ENCODE results near the gene SORCS2. TPM values are rescaled to one million over a fixed set of nuclear protein-coding genes. Genes with fewer than 3 reads are reported as not detected.

Gene SORCS2
- total RNA-seq, 4 donors from 2014 or later = 0.53 to 9.9 (median 0.90) TPM

GRCh38 chr4:7785017-7785416, 592.7 kb downstream of the SORCS2 start:
- Histone ChIP-seq H3K4me1 (peaks cover 0 to 13% (median 2%) of the 10 kb centered on the region in 4 donors), H3K27ac (no peak overlapping the region), H3K27me3 (no peaks in the 10 kb centered on the region), H3K9me3 (no peaks in the 10 kb centered on the region), H3K36me3 (peaks cover 0 to 16% (median 0%) of the 10 kb centered on the region in 3 donors), H3K4me3 (no peak overlapping the region)
- no peak for DNase-seq
- TF ChIP-seq POLR2A (IDR thresholded peaks at IDR 0.05) (no peak), CTCF (IDR thresholded peaks at IDR 0.05) (no peak)

GRCh38 chr4:7786040-7786439, 593.7 kb downstream of the SORCS2 start:
- H3K27ac ChIP-seq = no peak overlapping the region
- peaks cover 0 to 16% (median 0%) of the 10 kb centered on the region in 3 donors for H3K36me3 ChIP-seq
- DNase-seq = no peak
- no peak for TF ChIP-seq CTCF (IDR thresholded peaks at IDR 0.05)
- H3K4me1 ChIP-seq = peaks cover 0 to 12% (median 2%) of the 10 kb centered on the region in 4 donors
- H3K9me3 ChIP-seq = no peaks in the 10 kb centered on the region
- H3K4me3 ChIP-seq = no peak overlapping the region
- H3K27me3 ChIP-seq = no peaks in the 10 kb centered on the region

- no peaks in the 10 kb centered on the region for H3K27me3 ChIP-seq
- H3K36me3 ChIP-seq = peaks cover 0 to 19% (median 0%) of the 10 kb centered on the region in 3 donors
- H3K4me3 ChIP-seq = no peak overlapping the region
- H3K9me3 ChIP-seq = no peaks in the 10 kb centered on the region
- TF ChIP-seq CTCF (IDR thresholded peaks at IDR 0.05) (no peak), POLR2A (IDR thresholded peaks at IDR 0.05) (no peak)
- no peak for DNase-seq
- H3K4me1 ChIP-seq = peaks cover 0 to 7% (median 2%) of the 10 kb centered on the region in 4 donors
- no peak overlapping the region for H3K27ac ChIP-seq
These were observed 594.2 kb downstream of the SORCS2 start for GRCh38 chr4:7786517-7786916.

- no peak for DNase-seq
- no peak for TF ChIP-seq CTCF (IDR thresholded peaks at IDR 0.05)
- no peak for TF ChIP-seq POLR2A (IDR thresholded peaks at IDR 0.05)
- peaks cover 0 to 19% (median 0%) of the 10 kb centered on the region in 3 donors for H3K36me3 ChIP-seq
- no peak overlapping the region for H3K4me3 ChIP-seq
- H3K4me1 ChIP-seq = peaks cover 0 to 2% (median 0%) of the 10 kb centered on the region in 4 donors
- H3K27me3 ChIP-seq = no peaks in the 10 kb centered on the region
- no peak overlapping the region for H3K27ac ChIP-seq
- H3K9me3 ChIP-seq = no peaks in the 10 kb centered on the region
These were observed 594.7 kb downstream of the SORCS2 start for GRCh38 chr4:7787067-7787466.

GRCh38 chr4:7787681-7788141, 595.4 kb downstream of the SORCS2 start:
- Histone ChIP-seq H3K27ac (no peak overlapping the region), H3K36me3 (peaks cover 0 to 25% (median 0%) of the 10 kb centered on the region in 3 donors), H3K4me3 (no peak overlapping the region), H3K9me3 (no peaks in the 10 kb centered on the region), H3K4me1 (no peaks in the 10 kb centered on the region), H3K27me3 (no peaks in the 10 kb centered on the region)
- DNase-seq = no peak
- TF ChIP-seq POLR2A (IDR thresholded peaks at IDR 0.05) (no peak), CTCF (IDR thresholded peaks at IDR 0.05) (no peak)

- Histone ChIP-seq H3K36me3 (peaks cover 0 to 30% (median 0%) of the 10 kb centered on the region in 3 donors), H3K4me1 (no peaks in the 10 kb centered on the region), H3K4me3 (no peak overlapping the region), H3K27me3 (no peaks in the 10 kb centered on the region), H3K27ac (no peak overlapping the region), H3K9me3 (no peaks in the 10 kb centered on the region)
- DNase-seq = no peak
- TF ChIP-seq CTCF (IDR thresholded peaks at IDR 0.05) = no peak
- TF ChIP-seq POLR2A (IDR thresholded peaks at IDR 0.05) = no peak
These were observed 595.9 kb downstream of the SORCS2 start for GRCh38 chr4:7788193-7788592.

All from Peyer's patch (tissue), 4 donors.